Ovary (tissue), 9 donors: ENCODE measurements around the gene IRF8. TPM values are rescaled to one million over a fixed set of nuclear protein-coding genes. Genes with fewer than 3 reads are reported as not detected.

ENCODE experiments used
- DNase-seq, 5 donors: peaks; one replicate each; pipeline ENCODE4 v3.0.0-alpha.2; 2019 to 2020
- H3K27ac ChIP-seq, 2 donors: fragments of 200-600 bp; one replicate each; pipeline versions ENCODE4 v1.5.1 to v1.8.0; 2019 to 2022
- H3K27me3 ChIP-seq: fragments of 200-600 bp; one replicate; pipeline ENCODE4 v1.8.0; 2022
- H3K36me3 ChIP-seq: fragments of 200-600 bp; sonication (generic); one replicate; pipeline ENCODE4 v1.5.1; 2019
- H3K4me1 ChIP-seq: one replicate; pipeline ENCODE4 v1.8.1; 2013; ENCODE audit warnings: mild to moderate bottlenecking, moderate library complexity; ENCODE audit not compliant: insufficient read depth
- H3K4me3 ChIP-seq: fragments of 200-600 bp; sonication (generic); one replicate; pipeline ENCODE4 v1.5.1; 2017
- H3K9me3 ChIP-seq, 2 donors: fragments of 200-600 bp in 1 of 2; sonication (generic) in 1 of 2; one replicate each; pipeline versions ENCODE4 v1.5.1 to v1.8.1; 2013 to 2019; ENCODE audit warnings: mild to moderate bottlenecking in 1 of 2, moderate library complexity in 1 of 2
- CTCF ChIP-seq, 3 donors: fragments of 450-650 bp in 2 of 3; fragments of 200-600 bp in 1 of 3; IDR thresholded peaks; one replicate each; pipeline versions ENCODE4 v1.5.1 to v1.8.0; 2016 to 2022; ENCODE audit warnings: antibody characterized with exemption in 3 of 3, mild to moderate bottlenecking in 1 of 3
- EP300 ChIP-seq: sonication (generic); formaldehyde crosslinking; IDR thresholded peaks from one replicate; pipeline ENCODE4 v1.6.1; 2017; ENCODE audit warnings: antibody characterized with exemption
- POLR2A ChIP-seq: fragments of 450-650 bp; IDR thresholded peaks from one replicate; pipeline ENCODE4 v1.6.1; 2017; ENCODE audit warnings: antibody characterized with exemption, mild to moderate bottlenecking, moderate library complexity
- WGBS, 3 donors: extraction: QIAGEN DNeasy Blood & Tissue Kit in 1 of 3; methylation state at CpG; one replicate each; pipeline versions ENCODE4 v1.1.5 to v1.1.7; 2013 to 2017; 5-methylcytosine and 5-hydroxymethylcytosine counted together
- intact Hi-C, 4 donors: fragments of 100-400 bp; cut with DNase I; formaldehyde crosslinking; loops; one replicate each; pipeline versions ENCODE4 v1.11.0 to v1.15.1; 2022 to 2023
- polyA plus RNA-seq, 2 donors: library from polyadenylated mRNA; stranded (reverse); fragments of 200-250 nt in 1 of 2; fragments of 350-450 nt in 1 of 2; fragmentation: Illumina TruSeq in 1 of 2; extraction: RNeasy Lipid Tissue Mini Kit (QIAGEN cat#74804) in 1 of 2; gene quantifications; one replicate each; pipeline ENCODE4 v1.2.3, GENCODE V29; 2013 to 2014
- total RNA-seq, 7 donors: library from RNA; depleted of rRNA in 2 of 7; stranded (reverse); fragments of >200 nt in 2 of 7; fragmentation: NEBNext Ultra II Directional in 3 of 7; extraction: Animal tissue kit (Norgen Biotek cat#: 25700) in 3 of 7; gene quantifications; one replicate each; pipeline versions ENCODE4 v1.1.0 to v1.2.4, GENCODE V29; 2016 to 2023
- donor health status: DM: no; HTN: no; CAD: no; lungs with moderate emphysema.
- donor health status: DM: no; HTN: no; CAD: no.
- donor health status: Bipolar disorder and iron deficiency.
- donor health status: DM: yes; HTN: yes; CAD: no.
- donor health status: DM: no; HTN: no; CAD: no.
- donor health status: DM: yes; HTN: yes; CAD: no.

IRF8 gene
- total and polyA plus RNA-seq, 9 donors, result 1.8 to 24.1 (median 3.6) TPM

DNA sequence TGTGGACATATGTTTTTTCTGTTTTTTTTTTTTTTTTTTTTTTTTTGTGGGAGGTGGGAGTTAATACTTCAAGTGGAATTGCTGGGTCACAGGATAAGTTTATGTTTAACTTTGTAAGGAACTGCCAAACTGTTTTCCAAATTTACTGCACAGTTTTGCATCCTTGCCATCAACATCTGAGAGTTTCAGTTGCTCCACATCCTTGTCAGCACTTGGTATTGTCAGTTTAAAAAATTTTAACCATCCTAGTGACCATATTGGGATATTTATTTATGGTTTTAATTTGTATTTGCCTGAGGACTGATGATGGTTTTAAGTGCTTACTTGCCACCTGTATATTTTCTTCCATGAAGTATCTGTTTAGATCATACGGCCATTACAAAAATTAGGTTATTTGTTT is 34.0 kb upstream of the IRF8 start:
- Histone ChIP-seq H3K27ac (no peak overlapping the region), H3K27me3 (no peaks in the 10 kb centered on the region), H3K4me3 (no peak overlapping the region), H3K36me3 (no peaks in the 10 kb centered on the region), H3K4me1 (no peaks in the 10 kb centered on the region), H3K9me3 (no peaks in the 10 kb centered on the region)
- no peak for DNase-seq
- TF ChIP-seq EP300, result no peak
- intact Hi-C loops, result no loop called here
- WGBS, 3 donors, result 93 to 95% (median 94%) methylated on average over 1 of the region's 1 CpG

DNA sequence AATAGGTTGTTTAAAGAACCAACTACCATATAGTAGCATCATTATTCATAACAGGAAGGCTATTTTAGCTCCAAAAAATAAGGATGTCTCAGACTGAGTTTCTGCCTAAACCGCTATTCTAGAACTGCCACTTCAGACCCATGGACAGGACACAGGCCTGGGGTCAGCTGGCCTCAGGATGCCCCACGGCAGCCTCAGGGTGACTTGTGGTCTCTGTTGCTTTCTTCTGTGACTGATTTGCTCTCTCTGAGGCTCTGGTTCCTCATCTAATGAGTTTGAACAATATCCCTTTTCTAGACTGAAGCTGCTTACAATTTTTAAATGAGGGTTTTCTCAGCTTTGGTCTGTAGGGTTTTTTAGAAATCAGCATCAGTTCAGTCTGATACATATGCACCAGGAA is 31.8 kb upstream of the IRF8 start:
- H3K27me3 ChIP-seq, result no peaks in the 10 kb centered on the region
- no peaks in the 10 kb centered on the region for H3K9me3 ChIP-seq
- DNase-seq, result no peak
- no peaks in the 10 kb centered on the region for H3K36me3 ChIP-seq
- 79 to 92% (median 91%) methylated on average over 2 of the region's 2 CpGs for WGBS, 3 donors
- TF ChIP-seq EP300 (no peak), POLR2A (no peak), CTCF (IDR thresholded peaks at IDR 0.05) (no peak)
- no peak overlapping the region for H3K4me3 ChIP-seq
- intact Hi-C loops, result no loop called here
- no peak overlapping the region for H3K27ac ChIP-seq
- H3K4me1 ChIP-seq, result no peaks in the 10 kb centered on the region

DNA sequence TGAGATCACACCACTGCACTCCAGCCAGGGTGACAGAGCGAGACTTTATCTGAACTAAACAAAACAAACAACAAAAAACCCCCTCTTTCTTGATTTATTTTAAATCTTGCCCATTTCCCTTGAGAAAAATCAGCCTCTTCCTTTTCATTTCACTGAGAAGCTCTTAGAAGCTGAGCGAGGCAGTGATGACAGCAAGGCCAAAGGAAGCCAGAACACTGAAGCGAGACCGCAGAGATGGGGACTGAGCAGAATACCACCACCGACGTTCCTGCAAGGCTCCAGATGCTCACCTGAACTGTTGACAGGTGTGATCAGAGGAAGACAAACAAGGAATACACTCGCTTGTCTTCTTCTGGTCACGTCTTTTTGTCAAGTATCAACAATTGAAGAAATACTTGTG is 30.5 kb upstream of the IRF8 start:
- intact Hi-C loops, result no loop called here
- no peak for DNase-seq

GRCh38 chr16:85869206-85869605 is 29.8 kb upstream of the IRF8 start:
- intact Hi-C loops, result no loop called here
- Histone ChIP-seq H3K27me3 (no peaks in the 10 kb centered on the region), H3K4me3 (no peak overlapping the region), H3K9me3 (no peaks in the 10 kb centered on the region), H3K36me3 (no peaks in the 10 kb centered on the region), H3K27ac (no peak overlapping the region), H3K4me1 (no peaks in the 10 kb centered on the region)
- TF ChIP-seq EP300 (no peak), POLR2A (no peak), CTCF (IDR thresholded peaks at IDR 0.05) (no peak)
- DNase-seq, result no peak

More for the DNA sequence above, 30.5 kb upstream of the IRF8 start:
- H3K36me3 ChIP-seq, result no peaks in the 10 kb centered on the region
- no peak overlapping the region for H3K27ac ChIP-seq
- H3K27me3 ChIP-seq, result no peaks in the 10 kb centered on the region
- no peak overlapping the region for H3K4me3 ChIP-seq
- WGBS, 3 donors, result 91 to 93% (median 93%) methylated on average over 8 of the region's 8 CpGs
- H3K4me1 ChIP-seq, result no peaks in the 10 kb centered on the region
- TF ChIP-seq EP300 (no peak), CTCF (IDR thresholded peaks at IDR 0.05) (no peak), POLR2A (no peak)
- H3K9me3 ChIP-seq, result no peaks in the 10 kb centered on the region

GRCh38 chr16:85869785-85870558 is 29.0 kb upstream of the IRF8 start:
- Histone ChIP-seq H3K27ac (no peak overlapping the region), H3K27me3 (no peaks in the 10 kb centered on the region), H3K4me3 (no peak overlapping the region), H3K36me3 (no peaks in the 10 kb centered on the region), H3K4me1 (no peaks in the 10 kb centered on the region), H3K9me3 (no peaks in the 10 kb centered on the region)
- intact Hi-C loops, result no loop called here
- 12 to 18% (median 15%) methylated on average over 12 of the region's 12 CpGs for WGBS, 3 donors
- no peak for DNase-seq
- TF ChIP-seq POLR2A (no peak), CTCF (IDR thresholded peaks at IDR 0.05) (no peak), EP300 (no peak)
